PC-3 (cell line): ENCODE data around the gene ELN. TPM values are rescaled to one million over a fixed set of nuclear protein-coding genes. Genes with fewer than 3 reads are reported as not detected.

ENCODE experiments used
- ATAC-seq: fragments of 200-7000 bp; cut with Tn5 transposase; 2 replicates; pipeline ENCODE4 v1.9.1; 2020; ENCODE audit warnings: mild to moderate bottlenecking, moderate library complexity
- BruUV-seq: library from RNA; stranded (reverse); fragments of 400-500 nt; replicated peaks from 2 replicates; lab custom pipeline; 2021; lab: Mats Ljungman, UMichigan
- CTCF ChIA-PET: fragments of 300-600 bp; sonication (Branson Sonifier 250); formaldehyde crosslinking; loops from one replicate; lab custom pipeline; 2022; ENCODE audit warnings: antibody characterized with exemption; lab: Charles Lee
- POLR2A ChIA-PET: fragments of 300-600 bp; sonication (Branson Sonifier 250); formaldehyde crosslinking; loops from one replicate; lab custom pipeline; 2022; ENCODE audit warnings: antibody characterized with exemption; ENCODE audit not compliant: unreplicated experiment; lab: Charles Lee
- DNase-seq: peaks from one replicate; pipeline ENCODE4 v3.0.0-alpha.2; 2015
- H2AFZ ChIP-seq: fragments of 300-600 bp; sonication (generic); 2 replicates; pipeline ENCODE4 v1.6.0; 2016; ENCODE audit warnings: antibody characterized with exemption, low read length
- H3F3A ChIP-seq: fragments of 300-600 bp; sonication (generic); one replicate; pipeline ENCODE4 v1.6.0; 2017; ENCODE audit warnings: antibody characterized with exemption, low read length, control low read depth, mild to moderate bottlenecking; ENCODE audit not compliant: unreplicated experiment
- H3K27ac ChIP-seq: fragments of 300-600 bp; sonication (generic); 2 replicates; pipeline ENCODE4 v1.5.1; 2016; ENCODE audit warnings: mild to moderate bottlenecking, low read length
- H3K27me3 ChIP-seq: fragments of 300-600 bp; sonication (generic); 2 replicates; pipeline ENCODE4 v1.6.1; 2016; ENCODE audit warnings: low read length, mixed read lengths
- H3K36me3 ChIP-seq: fragments of 300-600 bp; sonication (generic); 2 replicates; pipeline ENCODE4 v1.6.1; 2016; ENCODE audit warnings: low read depth, mixed run types, low read length, mixed read lengths
- H3K4me1 ChIP-seq: fragments of 300-600 bp; sonication (generic); 2 replicates; pipeline ENCODE4 v1.5.1; 2016; ENCODE audit warnings: low read length; ENCODE audit not compliant: insufficient read depth
- H3K4me2 ChIP-seq: fragments of 300-600 bp; sonication (generic); 2 replicates; pipeline ENCODE4 v1.6.0; 2016; ENCODE audit warnings: low read length
- H3K4me3 ChIP-seq: fragments of 300-600 bp; sonication (generic); 2 replicates; pipeline ENCODE4 v1.5.1; 2016; ENCODE audit warnings: mild to moderate bottlenecking, low read length, mixed read lengths
- H3K79me2 ChIP-seq: fragments of 300-600 bp; sonication (generic); 2 replicates; pipeline ENCODE4 v1.6.1; 2017; ENCODE audit warnings: low read length, mixed read lengths
- H3K9ac ChIP-seq: fragments of 300-600 bp; sonication (generic); 2 replicates; pipeline ENCODE4 v1.6.0; 2016; ENCODE audit warnings: mild to moderate bottlenecking, low read length
- H3K9me2 ChIP-seq: fragments of 300-600 bp; sonication (generic); replicated peaks from 2 replicates; pipeline ENCODE4 v1.6.1; 2016; ENCODE audit warnings: mixed run types, low read length, mixed read lengths
- H3K9me3 ChIP-seq: fragments of 300-600 bp; sonication (generic); 2 replicates; pipeline ENCODE4 v1.6.1; 2016; ENCODE audit warnings: low read length, mixed read lengths
- H4K20me1 ChIP-seq: fragments of 300-600 bp; sonication (generic); 2 replicates; pipeline ENCODE4 v1.6.1; 2016; ENCODE audit warnings: low read length, mixed read lengths
- EZH2 ChIP-seq: fragments of 300-600 bp; sonication (generic); IDR thresholded peaks from one replicate; pipeline ENCODE4 v1.6.1; 2017; ENCODE audit warnings: antibody characterized with exemption, mild to moderate bottlenecking, low read length; ENCODE audit not compliant: unreplicated experiment
- EZH2phosphoT487 ChIP-seq: fragments of 300-600 bp; sonication (generic); IDR thresholded peaks from 2 replicates; pipeline ENCODE4 v1.6.1; 2018; ENCODE audit warnings: mild to moderate bottlenecking, antibody characterized with exemption, low read length, borderline replicate concordance
- intact Hi-C: fragments of 100-400 bp; cut with micrococcal nuclease; formaldehyde crosslinking; loops from 2 replicates; pipeline ENCODE4 v1.9.0; 2023
- total RNA-seq: library from RNA; depleted of rRNA; stranded (reverse); fragments of >200 nt; gene quantifications from 2 replicates; pipeline ENCODE4 v1.2.3, GENCODE V29; 2014
- TF ChIP-seq, protein P1 (sequence below): fragments of 300-600 bp; sonication (generic); conservative IDR thresholded peaks from 2 replicates; pipeline ENCODE4 v1.5.1; 2017; ENCODE audit warnings: antibody characterized with exemption, low read depth, mild to moderate bottlenecking, low read length

Gene ELN
- total RNA-seq, 1 experiment from 2014 or later, result 0.07 TPM

DNA sequence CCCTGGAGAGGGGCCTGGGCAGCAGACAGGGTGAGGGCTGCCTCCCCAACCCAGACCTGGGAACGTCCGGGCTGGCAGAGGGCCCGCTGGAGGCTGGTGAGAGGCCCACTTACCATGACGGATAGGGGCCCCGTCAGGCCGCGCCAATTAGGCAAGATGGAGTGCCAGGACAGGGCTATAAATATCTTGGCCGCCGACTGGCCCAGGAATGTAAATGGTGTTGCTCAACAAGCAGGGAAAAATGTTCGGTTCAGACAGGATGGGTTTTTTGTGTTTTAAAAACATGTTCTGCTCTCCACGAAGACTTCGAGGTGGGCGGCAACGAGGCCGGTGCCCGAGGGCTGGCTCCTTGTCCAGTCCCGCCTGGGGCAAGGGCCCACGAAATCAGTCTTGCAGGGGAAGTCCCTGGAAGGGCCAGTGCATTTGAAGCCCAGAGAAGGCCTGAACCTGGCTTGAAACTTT is 35.8 kb upstream of the ELN start:
- H3F3A ChIP-seq, result no peaks in the 10 kb centered on the region
- DNase-seq, result no peak
- no peak overlapping the region for H2AFZ ChIP-seq
- ChIA-PET CTCF (no interaction called here), POLR2A (no interaction called here)
- H3K9me3 ChIP-seq, result no peaks in the 10 kb centered on the region
- H3K9me2 ChIP-seq, result no peaks in the 10 kb centered on the region
- H3K36me3 ChIP-seq, result no peaks in the 10 kb centered on the region
- H3K4me2 ChIP-seq, result no peak overlapping the region
- H3K4me3 ChIP-seq, result no peak overlapping the region
- H4K20me1 ChIP-seq, result no peaks in the 10 kb centered on the region
- H3K9ac ChIP-seq, result no peak overlapping the region
- no peak for ATAC-seq
- no peaks in the 10 kb centered on the region for H3K4me1 ChIP-seq
- H3K27ac ChIP-seq, result no peak overlapping the region
- TF ChIP-seq EZH2, result no peak
- TF ChIP-seq EZH2phosphoT487, result no peak
- no peaks in the 10 kb centered on the region for H3K79me2 ChIP-seq
- no peaks in the 10 kb centered on the region for H3K27me3 ChIP-seq
- no TSS peak for BruUV-seq
- intact Hi-C loops, result no loop called here

DNA sequence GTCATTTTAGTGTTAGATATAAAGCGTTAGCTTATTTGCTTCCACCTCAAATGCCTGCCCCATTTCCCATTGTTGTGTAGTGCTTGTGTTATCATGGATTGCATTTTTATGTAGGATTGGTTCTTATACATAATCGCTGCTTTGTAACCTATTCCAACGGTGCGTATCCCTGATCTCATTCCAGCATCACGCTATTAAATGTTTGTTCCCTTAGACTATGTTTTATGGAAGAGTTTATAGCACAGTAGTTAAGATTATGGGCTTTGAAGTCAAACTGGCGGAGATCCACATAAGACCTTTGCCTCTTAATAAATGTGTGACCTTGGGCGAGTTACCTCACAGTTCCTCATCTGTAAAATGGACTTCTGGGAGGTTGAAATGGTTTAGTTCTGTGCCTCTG is 34.0 kb upstream of the ELN start:
- H3K36me3 ChIP-seq, result no peaks in the 10 kb centered on the region
- no peaks in the 10 kb centered on the region for H3F3A ChIP-seq
- H3K27ac ChIP-seq, result no peak overlapping the region
- no peak overlapping the region for H3K4me3 ChIP-seq
- no peaks in the 10 kb centered on the region for H3K4me1 ChIP-seq
- H3K27me3 ChIP-seq, result no peaks in the 10 kb centered on the region
- TF ChIP-seq EZH2phosphoT487, result no peak
- TF ChIP-seq, protein P1, sequence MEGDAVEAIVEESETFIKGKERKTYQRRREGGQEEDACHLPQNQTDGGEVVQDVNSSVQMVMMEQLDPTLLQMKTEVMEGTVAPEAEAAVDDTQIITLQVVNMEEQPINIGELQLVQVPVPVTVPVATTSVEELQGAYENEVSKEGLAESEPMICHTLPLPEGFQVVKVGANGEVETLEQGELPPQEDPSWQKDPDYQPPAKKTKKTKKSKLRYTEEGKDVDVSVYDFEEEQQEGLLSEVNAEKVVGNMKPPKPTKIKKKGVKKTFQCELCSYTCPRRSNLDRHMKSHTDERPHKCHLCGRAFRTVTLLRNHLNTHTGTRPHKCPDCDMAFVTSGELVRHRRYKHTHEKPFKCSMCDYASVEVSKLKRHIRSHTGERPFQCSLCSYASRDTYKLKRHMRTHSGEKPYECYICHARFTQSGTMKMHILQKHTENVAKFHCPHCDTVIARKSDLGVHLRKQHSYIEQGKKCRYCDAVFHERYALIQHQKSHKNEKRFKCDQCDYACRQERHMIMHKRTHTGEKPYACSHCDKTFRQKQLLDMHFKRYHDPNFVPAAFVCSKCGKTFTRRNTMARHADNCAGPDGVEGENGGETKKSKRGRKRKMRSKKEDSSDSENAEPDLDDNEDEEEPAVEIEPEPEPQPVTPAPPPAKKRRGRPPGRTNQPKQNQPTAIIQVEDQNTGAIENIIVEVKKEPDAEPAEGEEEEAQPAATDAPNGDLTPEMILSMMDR, result no peak
- TF ChIP-seq EZH2, result no peak
- intact Hi-C loops, result no loop called here
- ChIA-PET CTCF (no interaction called here), POLR2A (no interaction called here)
- H2AFZ ChIP-seq, result no peak overlapping the region
- no peaks in the 10 kb centered on the region for H3K79me2 ChIP-seq
- no peak for DNase-seq
- H3K9ac ChIP-seq, result no peak overlapping the region
- no TSS peak for BruUV-seq
- H3K9me2 ChIP-seq, result no peaks in the 10 kb centered on the region
- no peak for ATAC-seq
- H3K4me2 ChIP-seq, result no peak overlapping the region
- H3K9me3 ChIP-seq, result no peaks in the 10 kb centered on the region
- no peaks in the 10 kb centered on the region for H4K20me1 ChIP-seq

DNA sequence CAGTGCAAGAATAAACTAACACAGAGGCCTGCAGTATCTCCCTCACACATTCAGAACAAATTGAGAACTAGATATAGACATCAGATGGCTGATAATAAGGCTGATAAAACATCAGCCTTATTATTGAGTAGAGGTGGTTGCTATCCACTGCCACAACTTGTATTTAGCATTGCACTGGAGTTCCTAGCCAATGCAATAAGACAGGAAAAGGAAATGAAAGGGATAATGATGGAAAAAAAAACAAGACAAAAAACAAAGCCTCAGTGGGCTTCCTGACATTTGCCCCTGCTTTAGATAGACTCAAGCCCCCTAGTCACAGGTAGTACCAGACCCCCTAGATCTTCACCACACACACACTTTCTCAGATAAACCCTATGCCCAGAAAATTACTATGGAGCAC is 33.2 kb upstream of the ELN start:
- Histone ChIP-seq H3F3A (no peaks in the 10 kb centered on the region), H2AFZ (no peak overlapping the region), H3K79me2 (no peaks in the 10 kb centered on the region), H3K9me2 (no peaks in the 10 kb centered on the region), H3K27ac (no peak overlapping the region), H3K36me3 (no peaks in the 10 kb centered on the region), H3K9me3 (no peaks in the 10 kb centered on the region), H3K4me1 (no peaks in the 10 kb centered on the region), H3K4me2 (no peak overlapping the region), H3K4me3 (no peak overlapping the region), H3K9ac (no peak overlapping the region), H3K27me3 (no peaks in the 10 kb centered on the region), H4K20me1 (no peaks in the 10 kb centered on the region)
- ChIA-PET POLR2A (no interaction called here), CTCF (no interaction called here)
- no peak for DNase-seq
- intact Hi-C loops, result no loop called here
- no peak for ATAC-seq
- TF ChIP-seq EZH2 (no peak), EZH2phosphoT487 (no peak)
- TF ChIP-seq, protein P1, result no peak
- no TSS peak for BruUV-seq
